Spleen (tissue), 11 donors: Measurements from ENCODE around the gene PAQR4. TPM values are rescaled to one million over a fixed set of nuclear protein-coding genes. Genes with fewer than 3 reads are reported as not detected.

Experiments used
- DNase-seq: peaks from one replicate; pipeline ENCODE4 v3.0.0-alpha.2; 2020
- H3K27ac ChIP-seq, 8 donors: fragments of 200-600 bp; sonication (generic) in 7 of 8; 1 replicate in 4 of 8; 2 replicates in 4 of 8; pipeline versions ENCODE4 v1.5.0 to v1.8.0; 2016 to 2021; ENCODE audit warnings: inconsistent platforms in 4 of 8, mild to moderate bottlenecking in 4 of 8, moderate library complexity in 1 of 8
- H3K27me3 ChIP-seq, 7 donors: fragments of 200-600 bp; sonication (generic) in 6 of 7; replicated peaks in 1 of 7; 1 replicate in 4 of 7; 2 replicates in 3 of 7; pipeline versions ENCODE4 v1.5.0 to v1.8.0; 2016 to 2021; ENCODE audit warnings: inconsistent platforms in 3 of 7, mild to moderate bottlenecking in 1 of 7
- H3K36me3 ChIP-seq, 6 donors: fragments of 200-600 bp; sonication (generic) in 5 of 6; 1 replicate in 4 of 6; 2 replicates in 2 of 6; pipeline versions ENCODE4 v1.5.0 to v1.8.0; 2016 to 2021; ENCODE audit warnings: inconsistent platforms in 2 of 6
- H3K4me1 ChIP-seq, 6 donors: fragments of 200-600 bp; sonication (generic) in 5 of 6; 1 replicate in 3 of 6; 2 replicates in 3 of 6; pipeline versions ENCODE4 v1.5.0 to v1.8.0; 2016 to 2021; ENCODE audit warnings: inconsistent platforms in 3 of 6
- H3K4me3 ChIP-seq, 8 donors: fragments of 200-600 bp; sonication (generic) in 7 of 8; 1 replicate in 4 of 8; 2 replicates in 4 of 8; pipeline versions ENCODE4 v1.5.0 to v1.8.0; 2016 to 2021; ENCODE audit warnings: inconsistent platforms in 4 of 8, mild to moderate bottlenecking in 4 of 8, moderate library complexity in 2 of 8
- H3K9me3 ChIP-seq, 8 donors: fragments of 200-600 bp; sonication (generic) in 7 of 8; 1 replicate in 4 of 8; 2 replicates in 4 of 8; pipeline versions ENCODE4 v1.5.0 to v1.8.0; 2016 to 2021; ENCODE audit warnings: inconsistent platforms in 4 of 8
- POLR2A ChIP-seq, 3 donors: fragments of 450-650 bp; IDR thresholded peaks; one replicate each; pipeline ENCODE4 v1.5.1; 2017; ENCODE audit warnings: antibody characterized with exemption in 3 of 3, mild to moderate bottlenecking in 1 of 3
- POLR2AphosphoS5 ChIP-seq, 3 donors: sonication (generic); formaldehyde crosslinking; IDR thresholded peaks; one replicate each; pipeline ENCODE4 v1.5.1; 2017; ENCODE audit warnings: antibody characterized with exemption in 3 of 3
- WGBS, 5 donors: extraction: QIAGEN DNeasy Blood & Tissue Kit in 3 of 5; methylation state at CpG; one replicate each; pipeline versions ENCODE4 v1.1.5 to v1.1.7; 2013 to 2018; 5-methylcytosine and 5-hydroxymethylcytosine counted together
- intact Hi-C: fragments of 100-400 bp; cut with DNase I; formaldehyde crosslinking; loops from one replicate; pipeline ENCODE4 v1.15.0; 2023; ENCODE audit warnings: low total_unique reads
- polyA plus RNA-seq, 3 donors: library from polyadenylated mRNA; stranded (reverse); fragments of 200-250 nt; gene quantifications; one replicate each; pipeline ENCODE4 v1.2.1, GENCODE V29; 2013
- small RNA-seq, 4 donors: library from RNA; depleted of rRNA; stranded (forward); fragments of <200 nt; gene quantifications; one replicate each; pipeline ENCODE3, GENCODE V24; 2016
- total RNA-seq, 7 donors: library from RNA; depleted of rRNA in 3 of 7; stranded (reverse); fragments of >200 nt in 3 of 7; fragmentation: NEBNext Ultra II Directional in 4 of 7; extraction: Animal tissue kit (Norgen Biotek cat#: 25700) in 4 of 7; gene quantifications; one replicate each; pipeline versions ENCODE4 v1.1.0 to v1.2.1, GENCODE V29; 2016 to 2021
- TF ChIP-seq, protein P1 (sequence below), 11 experiments: fragments of 200-600 bp in 7 of 11; fragments of 450-650 bp in 4 of 11; sonication (generic) in 4 of 11; IDR thresholded peaks in 8 of 11; conservative IDR thresholded peaks in 3 of 11; 1 replicate in 7 of 11; 2 replicates in 4 of 11; pipeline versions ENCODE4 v1.4.0 to v1.8.0; 2016 to 2021; ENCODE audit warnings: antibody characterized with exemption in 11 of 11, inconsistent platforms in 4 of 11, mild to moderate bottlenecking in 1 of 11
- donor health status: healthy with polysubstance abuse.
- donor health status: DM: no; HTN: no; CAD: no; lungs with moderate emphysema.
- donor health status: DM: no; HTN: no; CAD: no.
- donor health status: Bipolar disorder and iron deficiency.
- donor health status: healthy.
- donor health status: DM: no; HTN: no; CAD: no.
- donor health status: DM: yes; HTN: yes; CAD: no.

PAQR4 gene
- total and polyA plus RNA-seq, 10 donors, result 2.1 to 9.0 (median 6.3) TPM

DNA sequence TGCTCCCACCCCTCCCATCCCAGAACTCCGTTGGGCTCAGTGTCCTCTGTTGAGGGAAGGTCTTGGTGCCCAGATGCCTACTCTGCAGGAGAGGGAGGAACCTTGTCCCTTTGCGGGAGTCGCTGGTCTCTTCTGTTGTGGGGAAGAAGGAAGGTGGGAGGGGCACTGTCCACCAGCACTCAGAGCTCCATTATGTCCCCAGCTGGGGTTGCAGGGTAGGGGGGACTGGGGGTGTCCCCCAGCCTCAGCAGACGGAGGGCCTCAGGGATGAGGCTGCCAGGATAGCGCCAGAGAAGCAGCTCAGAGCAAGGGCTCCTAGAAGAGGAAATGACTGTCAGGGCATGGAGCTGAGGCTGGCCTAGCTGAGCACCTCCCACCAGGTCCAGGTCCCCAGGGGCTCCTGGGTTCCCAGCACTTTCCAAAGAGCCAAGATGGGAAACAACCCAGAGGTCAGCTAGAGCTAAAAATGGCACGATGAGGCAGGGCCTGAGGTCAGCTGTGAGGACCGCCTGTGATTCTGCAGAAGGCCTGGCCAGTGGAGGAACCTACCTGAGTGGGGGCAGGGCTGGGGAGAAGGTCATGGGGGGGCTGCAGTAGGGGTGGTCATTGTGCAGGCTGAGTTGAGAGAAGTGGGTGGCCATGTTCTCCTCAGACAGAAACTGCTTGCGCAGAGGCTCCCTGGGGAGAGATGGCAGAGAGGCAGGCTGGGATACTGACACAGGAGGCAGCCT is 53.7 kb downstream of the PAQR4 start:
- no peaks in the 10 kb centered on the region for H3K9me3 ChIP-seq
- no peak for TF ChIP-seq POLR2AphosphoS5 (IDR thresholded peaks at IDR 0.05)
- no peak for TF ChIP-seq POLR2A (IDR thresholded peaks at IDR 0.05)
- TF ChIP-seq, protein P1, sequence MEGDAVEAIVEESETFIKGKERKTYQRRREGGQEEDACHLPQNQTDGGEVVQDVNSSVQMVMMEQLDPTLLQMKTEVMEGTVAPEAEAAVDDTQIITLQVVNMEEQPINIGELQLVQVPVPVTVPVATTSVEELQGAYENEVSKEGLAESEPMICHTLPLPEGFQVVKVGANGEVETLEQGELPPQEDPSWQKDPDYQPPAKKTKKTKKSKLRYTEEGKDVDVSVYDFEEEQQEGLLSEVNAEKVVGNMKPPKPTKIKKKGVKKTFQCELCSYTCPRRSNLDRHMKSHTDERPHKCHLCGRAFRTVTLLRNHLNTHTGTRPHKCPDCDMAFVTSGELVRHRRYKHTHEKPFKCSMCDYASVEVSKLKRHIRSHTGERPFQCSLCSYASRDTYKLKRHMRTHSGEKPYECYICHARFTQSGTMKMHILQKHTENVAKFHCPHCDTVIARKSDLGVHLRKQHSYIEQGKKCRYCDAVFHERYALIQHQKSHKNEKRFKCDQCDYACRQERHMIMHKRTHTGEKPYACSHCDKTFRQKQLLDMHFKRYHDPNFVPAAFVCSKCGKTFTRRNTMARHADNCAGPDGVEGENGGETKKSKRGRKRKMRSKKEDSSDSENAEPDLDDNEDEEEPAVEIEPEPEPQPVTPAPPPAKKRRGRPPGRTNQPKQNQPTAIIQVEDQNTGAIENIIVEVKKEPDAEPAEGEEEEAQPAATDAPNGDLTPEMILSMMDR (IDR thresholded peaks at IDR 0.05 in 8 of 11, conservative IDR thresholded peaks at IDR 0.05 in 3 of 11), result no peak
- DNase-seq, result peak; percentile 78
- H3K4me1 ChIP-seq, result peaks cover 42 to 85% (median 70%) of the 10 kb centered on the region in 6 donors
- peak overlapping the region in 7 of 8 donors; percentile 50 to 86 (median 65) for H3K4me3 ChIP-seq
- WGBS, 5 donors, result 47 to 63% (median 56%) methylated on average over 8 of the region's 8 CpGs
- H3K36me3 ChIP-seq, result peaks cover 0 to 26% (median 18%) of the 10 kb centered on the region in 6 donors
- H3K27me3 ChIP-seq, result peaks cover 0 to 15% (median 8%) of the 10 kb centered on the region in 7 donors
- H3K27ac ChIP-seq, result peak overlapping the region; percentile 94 to 97 (median 95)
- intact Hi-C loops, result no loop called here

Small RNAs within 50 kb of the gene (small RNA-seq; reads per million reads assigned to genes)
- gene LINC00514, result 0 reads per million in 4 donors

Other genes with a start within 250 kb of the PAQR4 start
- 1 to 10 TPM in 6 of 7 donors, under 1 TPM in 1; 0.84 to 2.1 (median 1.2) TPM for gene PRSS27, start 249.1 kb upstream of the PAQR4 start, total RNA-seq
- gene PRSS27, start 249.1 kb upstream of the PAQR4 start, polyA plus RNA-seq, result 1 to 10 TPM; 1.2 to 1.5 (median 1.2) TPM
- gene SRRM2, start 216.7 kb upstream of the PAQR4 start, total RNA-seq, result 100 to 1,000 TPM; 590 to 922 (median 875) TPM
- 1,000 to 10,000 TPM in 1 of 3 donors, 100 to 1,000 TPM in 2; 239 to 1,169 (median 672) TPM for gene SRRM2, start 216.7 kb upstream of the PAQR4 start, polyA plus RNA-seq
- gene ELOB, start 192.1 kb upstream of the PAQR4 start, total RNA-seq, result 100 to 1,000 TPM; 128 to 467 (median 134) TPM
- 100 to 1,000 TPM; 233 to 378 (median 247) TPM for gene ELOB, start 192.1 kb upstream of the PAQR4 start, polyA plus RNA-seq
- gene PRSS33, start 181.8 kb upstream of the PAQR4 start, total RNA-seq, result under 1 TPM in 2 of 7 donors, not detected in 5; 0.32 to 0.67 TPM
- under 1 TPM in 1 of 3 donors, not detected in 2; 0.03 TPM for gene PRSS33, start 181.8 kb upstream of the PAQR4 start, polyA plus RNA-seq
- gene PRSS41, start 170.9 kb upstream of the PAQR4 start, total RNA-seq, result not detected
- not detected for gene PRSS41, start 170.9 kb upstream of the PAQR4 start, polyA plus RNA-seq
- 1 to 10 TPM in 6 of 7 donors, under 1 TPM in 1; 0.81 to 4.9 (median 1.5) TPM for gene PRSS21, start 152.1 kb upstream of the PAQR4 start, total RNA-seq
- gene PRSS21, start 152.1 kb upstream of the PAQR4 start, polyA plus RNA-seq, result 1 to 10 TPM in 2 of 3 donors, under 1 TPM in 1; 0.49 to 3.4 (median 1.8) TPM
- gene ZG16B, start 139.0 kb upstream of the PAQR4 start, total RNA-seq, result 1 to 10 TPM in 5 of 7 donors, under 1 TPM in 1, not detected in 1; 0.79 to 3.8 (median 1.5) TPM
- 1 to 10 TPM in 2 of 3 donors, under 1 TPM in 1; 0.73 to 1.6 (median 1.5) TPM for gene ZG16B, start 139.0 kb upstream of the PAQR4 start, polyA plus RNA-seq
- gene PRSS22, start 111.2 kb upstream of the PAQR4 start, total RNA-seq, result under 1 TPM in 1 of 7 donors, not detected in 6; 0.60 TPM
- gene PRSS22, start 111.2 kb upstream of the PAQR4 start, polyA plus RNA-seq, result under 1 TPM in 2 of 3 donors, not detected in 1; 0.19 to 0.33 TPM
- 10 to 100 TPM; 27.5 to 98.6 (median 48.4) TPM for gene FLYWCH2, start 86.1 kb upstream of the PAQR4 start, total RNA-seq
- gene FLYWCH2, start 86.1 kb upstream of the PAQR4 start, polyA plus RNA-seq, result 10 to 100 TPM; 31.6 to 62.6 (median 49.5) TPM
- gene FLYWCH1, start 57.4 kb upstream of the PAQR4 start, total RNA-seq, result 10 to 100 TPM; 34.8 to 79.3 (median 57.0) TPM
- gene FLYWCH1, start 57.4 kb upstream of the PAQR4 start, polyA plus RNA-seq, result 10 to 100 TPM; 14.0 to 47.0 (median 43.9) TPM
- gene KREMEN2, start 5.1 kb upstream of the PAQR4 start, total RNA-seq, result 1 to 10 TPM in 1 of 7 donors, under 1 TPM in 1, not detected in 5; 0.40 to 1.0 TPM
- gene KREMEN2, start 5.1 kb upstream of the PAQR4 start, polyA plus RNA-seq, result 1 to 10 TPM in 1 of 3 donors, under 1 TPM in 2; 0.41 to 1.2 (median 0.42) TPM
- 1 to 10 TPM; 3.3 to 9.6 (median 5.6) TPM for gene PKMYT1, start 11.1 kb downstream of the PAQR4 start, total RNA-seq
- 10 to 100 TPM in 1 of 3 donors, 1 to 10 TPM in 2; 3.9 to 11.3 (median 6.8) TPM for gene PKMYT1, start 11.1 kb downstream of the PAQR4 start, polyA plus RNA-seq
- 1 to 10 TPM in 2 of 7 donors, under 1 TPM in 5; 0.24 to 1.7 (median 0.56) TPM for gene CLDN9, start 43.6 kb downstream of the PAQR4 start, total RNA-seq
- gene CLDN9, start 43.6 kb downstream of the PAQR4 start, polyA plus RNA-seq, result under 1 TPM; 0.06 to 0.37 (median 0.16) TPM
- not detected for gene CLDN6, start 48.8 kb downstream of the PAQR4 start, total RNA-seq
- not detected for gene CLDN6, start 48.8 kb downstream of the PAQR4 start, polyA plus RNA-seq
- gene TNFRSF12A, start 51.0 kb downstream of the PAQR4 start, total RNA-seq, result 10 to 100 TPM in 3 of 7 donors, 1 to 10 TPM in 4; 2.0 to 26.1 (median 7.5) TPM
- 10 to 100 TPM in 1 of 3 donors, 1 to 10 TPM in 2; 7.7 to 16.5 (median 8.3) TPM for gene TNFRSF12A, start 51.0 kb downstream of the PAQR4 start, polyA plus RNA-seq
- 10 to 100 TPM; 15.5 to 30.8 (median 21.6) TPM for gene HCFC1R1, start 54.6 kb downstream of the PAQR4 start, total RNA-seq
- gene HCFC1R1, start 54.6 kb downstream of the PAQR4 start, polyA plus RNA-seq, result 10 to 100 TPM; 60.5 to 74.5 (median 62.8) TPM
- 10 to 100 TPM; 19.3 to 30.4 (median 26.3) TPM for gene THOC6, start 54.7 kb downstream of the PAQR4 start, total RNA-seq
- gene THOC6, start 54.7 kb downstream of the PAQR4 start, polyA plus RNA-seq, result 10 to 100 TPM; 40.7 to 57.2 (median 41.0) TPM
- gene BICDL2, start 67.6 kb downstream of the PAQR4 start, total RNA-seq, result under 1 TPM in 4 of 7 donors, not detected in 3; 0.30 to 0.77 (median 0.32) TPM
- under 1 TPM; 0.03 to 0.22 (median 0.15) TPM for gene BICDL2, start 67.6 kb downstream of the PAQR4 start, polyA plus RNA-seq
- gene MMP25, start 77.2 kb downstream of the PAQR4 start, total RNA-seq, result 100 to 1,000 TPM in 4 of 7 donors, 10 to 100 TPM in 3; 24.3 to 282 (median 113) TPM
- gene MMP25, start 77.2 kb downstream of the PAQR4 start, polyA plus RNA-seq, result 10 to 100 TPM in 2 of 3 donors, 1 to 10 TPM in 1; 2.7 to 45.0 (median 41.9) TPM
- 100 to 1,000 TPM; 171 to 414 (median 309) TPM for gene IL32, start 96.3 kb downstream of the PAQR4 start, total RNA-seq
- gene IL32, start 96.3 kb downstream of the PAQR4 start, polyA plus RNA-seq, result 100 to 1,000 TPM; 256 to 624 (median 277) TPM
- gene ZSCAN10, start 129.9 kb downstream of the PAQR4 start, total RNA-seq, result under 1 TPM in 1 of 7 donors, not detected in 6; 0.85 TPM
- under 1 TPM in 2 of 3 donors, not detected in 1; 0.02 to 0.06 TPM for gene ZSCAN10, start 129.9 kb downstream of the PAQR4 start, polyA plus RNA-seq
- 10 to 100 TPM in 1 of 7 donors, 1 to 10 TPM in 6; 4.1 to 10.4 (median 5.3) TPM for gene ZNF205, start 143.2 kb downstream of the PAQR4 start, total RNA-seq
- 10 to 100 TPM in 1 of 3 donors, 1 to 10 TPM in 2; 3.5 to 14.2 (median 6.9) TPM for gene ZNF205, start 143.2 kb downstream of the PAQR4 start, polyA plus RNA-seq
- 10 to 100 TPM in 1 of 7 donors, 1 to 10 TPM in 6; 6.8 to 11.4 (median 7.9) TPM for gene ZNF213, start 165.7 kb downstream of the PAQR4 start, total RNA-seq
- gene ZNF213, start 165.7 kb downstream of the PAQR4 start, polyA plus RNA-seq, result 1 to 10 TPM; 2.4 to 5.9 (median 2.9) TPM
- not detected for gene OR1F1, start 218.9 kb downstream of the PAQR4 start, total RNA-seq
- gene OR1F1, start 218.9 kb downstream of the PAQR4 start, polyA plus RNA-seq, result not detected